ENCODE results near the gene SCN8A.

SCN8A gene

GRCh38 chr12:51777973-51778372 lies 186.9 kb downstream of the SCN8A start:
- no peak overlapping the region for H3K4me3 ChIP-seq (replicated peaks; ENCODE audit: low read depth, low read length)
- no peak for DNase-seq (ENCODE audit: extremely low read depth, low read depth)
- TF ChIP-seq, protein P1, sequence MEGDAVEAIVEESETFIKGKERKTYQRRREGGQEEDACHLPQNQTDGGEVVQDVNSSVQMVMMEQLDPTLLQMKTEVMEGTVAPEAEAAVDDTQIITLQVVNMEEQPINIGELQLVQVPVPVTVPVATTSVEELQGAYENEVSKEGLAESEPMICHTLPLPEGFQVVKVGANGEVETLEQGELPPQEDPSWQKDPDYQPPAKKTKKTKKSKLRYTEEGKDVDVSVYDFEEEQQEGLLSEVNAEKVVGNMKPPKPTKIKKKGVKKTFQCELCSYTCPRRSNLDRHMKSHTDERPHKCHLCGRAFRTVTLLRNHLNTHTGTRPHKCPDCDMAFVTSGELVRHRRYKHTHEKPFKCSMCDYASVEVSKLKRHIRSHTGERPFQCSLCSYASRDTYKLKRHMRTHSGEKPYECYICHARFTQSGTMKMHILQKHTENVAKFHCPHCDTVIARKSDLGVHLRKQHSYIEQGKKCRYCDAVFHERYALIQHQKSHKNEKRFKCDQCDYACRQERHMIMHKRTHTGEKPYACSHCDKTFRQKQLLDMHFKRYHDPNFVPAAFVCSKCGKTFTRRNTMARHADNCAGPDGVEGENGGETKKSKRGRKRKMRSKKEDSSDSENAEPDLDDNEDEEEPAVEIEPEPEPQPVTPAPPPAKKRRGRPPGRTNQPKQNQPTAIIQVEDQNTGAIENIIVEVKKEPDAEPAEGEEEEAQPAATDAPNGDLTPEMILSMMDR (IDR thresholded peaks at IDR 0.05; ENCODE audit: low read depth, low read length, missing control alignments), result no peak

GRCh38 chr12:51779876-51780275 lies 188.8 kb downstream of the SCN8A start:
- no peak for DNase-seq (ENCODE audit: extremely low read depth, low read depth)

GRCh38 chr12:51784688-51785087 lies 193.7 kb downstream of the SCN8A start:
- TF ChIP-seq, protein P1 (IDR thresholded peaks at IDR 0.05; ENCODE audit: low read depth, low read length, missing control alignments), result no peak
- no peak for DNase-seq (ENCODE audit: extremely low read depth, low read depth)
- no peak overlapping the region for H3K4me3 ChIP-seq (replicated peaks; ENCODE audit: low read depth, low read length)

More at GRCh38 chr12:51779876-51780275, 188.8 kb downstream of the SCN8A start:
- TF ChIP-seq, protein P1 (IDR thresholded peaks at IDR 0.05; ENCODE audit: low read depth, low read length, missing control alignments), result no peak
- no peak overlapping the region for H3K4me3 ChIP-seq (replicated peaks; ENCODE audit: low read depth, low read length)

DNA sequence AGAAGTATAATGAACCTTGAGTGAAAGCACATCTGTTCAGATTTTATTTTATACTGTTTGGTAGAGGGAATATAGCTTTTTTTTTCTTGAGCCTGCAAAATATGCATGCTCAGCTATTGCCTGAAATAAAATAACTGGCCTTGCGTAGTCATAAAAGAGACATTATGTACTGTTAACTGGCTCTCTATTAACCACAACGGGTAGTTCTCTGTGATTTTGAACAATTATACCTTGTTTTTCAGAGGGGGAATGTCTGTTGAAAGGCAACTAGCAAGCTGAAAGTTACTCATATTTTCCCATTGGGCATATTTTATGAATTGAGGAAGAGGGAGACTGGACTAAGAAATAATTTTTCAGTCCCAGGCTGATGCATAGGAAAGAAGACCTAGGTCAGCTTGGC lies 194.9 kb downstream of the SCN8A start:
- no peak overlapping the region for H3K4me3 ChIP-seq (replicated peaks; ENCODE audit: low read depth, low read length)
- DNase-seq (ENCODE audit: extremely low read depth, low read depth), result no peak
- TF ChIP-seq, protein P1 (IDR thresholded peaks at IDR 0.05; ENCODE audit: low read depth, low read length, missing control alignments), result no peak

- TF ChIP-seq, protein P1 (IDR thresholded peaks at IDR 0.05; ENCODE audit: low read depth, low read length, missing control alignments), result no peak
- no peak for DNase-seq (ENCODE audit: extremely low read depth, low read depth)
- H3K4me3 ChIP-seq (replicated peaks; ENCODE audit: low read depth, low read length), result no peak overlapping the region
These were observed 197.8 kb downstream of the SCN8A start for GRCh38 chr12:51788876-51789275.

GRCh38 chr12:51792417-51792816 lies 201.4 kb downstream of the SCN8A start:
- TF ChIP-seq, protein P1 (IDR thresholded peaks at IDR 0.05; ENCODE audit: low read depth, low read length, missing control alignments), result no peak
- DNase-seq (ENCODE audit: extremely low read depth, low read depth), result no peak

GRCh38 chr12:51793201-51793600 lies 202.2 kb downstream of the SCN8A start:
- DNase-seq (ENCODE audit: extremely low read depth, low read depth), result no peak
- TF ChIP-seq, protein P1 (IDR thresholded peaks at IDR 0.05; ENCODE audit: low read depth, low read length, missing control alignments), result no peak
- no peak overlapping the region for H3K4me3 ChIP-seq (replicated peaks; ENCODE audit: low read depth, low read length)

More at GRCh38 chr12:51792417-51792816, 201.4 kb downstream of the SCN8A start:
- H3K4me3 ChIP-seq (replicated peaks; ENCODE audit: low read depth, low read length), result no peak overlapping the region

Data from HFF-Myc (cell line).